ENCODE data around the gene ARHGEF2. TPM values are rescaled to one million over a fixed set of nuclear protein-coding genes. Genes with fewer than 3 reads are reported as not detected.

ARHGEF2 gene
- total and polyA plus RNA-seq, 2 donors (not counting 1 experiment from before 2014, with no cell fraction given): 241 to 245 TPM

- CTCF ChIA-PET: interaction anchor here (1.0 to 12.2 kb wide), 12 partner anchors 13 to 115 kb away, joined by 3 to 206 read pairs (median 4); partner anchors contain the start of genes KHDC4 and RXFP4
- peak overlapping the region; percentile 93 for H3K4me2 ChIP-seq (replicated peaks; ENCODE audit: low read depth, low read length, poor library complexity, severe bottlenecking)
- peaks cover 63% of the 10 kb centered on the region for H3K4me1 Mint-ChIP-seq
- peak overlapping the region in 3 of 5 experiments; percentile 44 to 81 (median 78) for H3K4me3 ChIP-seq (ENCODE audit: control extremely low read depth in 1 of 5, extremely low read depth in 1 of 5, insufficient read depth in 1 of 5, low read depth in 2 of 5, low read length in 4 of 5)
- H3K27me3 ChIP-seq (replicated peaks in 1 of 4; ENCODE audit: control extremely low read depth in 1 of 4, control insufficient read depth in 3 of 4, insufficient read depth in 4 of 4, low read length in 3 of 4): no peaks in the 10 kb centered on the region
- DNase-seq (no peak), ATAC-seq (ENCODE audit: low read depth) (no peak)
- H3K36me3 ChIP-seq (replicated peaks in 1 of 2; ENCODE audit: control extremely low read depth in 1 of 2, control insufficient read depth in 1 of 2, extremely low read depth in 1 of 2, insufficient read depth in 2 of 2, low read length in 1 of 2): no peaks in the 10 kb centered on the region
- H3K9me3 Mint-ChIP-seq (ENCODE audit: insufficient read depth): no peaks in the 10 kb centered on the region
- TF ChIP-seq CTCF (IDR thresholded peaks at IDR 0.05) (no peak), EZH2 (IDR thresholded peaks at IDR 0.05; ENCODE audit: borderline replicate concordance, insufficient read depth, low read depth, low read length, poor library complexity, severe bottlenecking) (no peak)
- 74% methylated on average over 3 of the region's 7 CpGs for WGBS (ENCODE audit: insufficient coverage)
- H3K27me3 Mint-ChIP-seq: no peaks in the 10 kb centered on the region
- POLR2A ChIA-PET: interaction anchor here (0.6 to 4.8 kb wide), 6 partner anchors 12 to 674 kb away, joined by 3 to 44 read pairs (median 4); no protein-coding TSS in a partner anchor
- intact Hi-C loops (cut with micrococcal nuclease): no loop called here
- peaks cover 10% of the 10 kb centered on the region for H4K20me1 ChIP-seq (ENCODE audit: control insufficient read depth, insufficient read depth, low read length, poor library complexity, severe bottlenecking)
- peaks cover 93% of the 10 kb centered on the region for H3K79me2 ChIP-seq (ENCODE audit: control insufficient read depth, insufficient read depth, low read length)
- peak overlapping the region; percentile 70 to 91 for H3K27ac ChIP-seq (ENCODE audit: low read length in 2 of 2)
- H2AFZ ChIP-seq (ENCODE audit: insufficient read depth, low read depth, low read length, poor library complexity, severe bottlenecking): peak overlapping the region; percentile 21
- H3K27ac Mint-ChIP-seq: peak overlapping the region; percentile 94
- H3K4me3 Mint-ChIP-seq: peak overlapping the region; percentile 95
- H3K4me1 ChIP-seq (ENCODE audit: control insufficient read depth in 2 of 2, insufficient read depth in 2 of 2, low read length in 2 of 2): peaks cover 55 to 65% of the 10 kb centered on the region in 2 donors
- H3K9ac ChIP-seq (ENCODE audit: low read length): peak overlapping the region; percentile 89
- no peaks in the 10 kb centered on the region for H3K9me3 ChIP-seq (ENCODE audit: control extremely low read depth in 1 of 3, control insufficient read depth in 2 of 3, insufficient read depth in 1 of 3, low read length in 2 of 3)
Observed at GRCh38 chr1:155982106-155982505, 3.8 kb upstream of the ARHGEF2 start.
